Ramos (cell line): Measurements from ENCODE around the gene TTLL9.

ENCODE experiments used
- in situ Hi-C: fragments of 300-500 bp; cut with MboI; formaldehyde crosslinking; loops from one replicate; pipeline ENCODE4 v1.14.3; 2022; ENCODE audit warnings: low sequenced_read_pairs; ENCODE audit not compliant: unreplicated experiment

TTLL9 gene

DNA sequence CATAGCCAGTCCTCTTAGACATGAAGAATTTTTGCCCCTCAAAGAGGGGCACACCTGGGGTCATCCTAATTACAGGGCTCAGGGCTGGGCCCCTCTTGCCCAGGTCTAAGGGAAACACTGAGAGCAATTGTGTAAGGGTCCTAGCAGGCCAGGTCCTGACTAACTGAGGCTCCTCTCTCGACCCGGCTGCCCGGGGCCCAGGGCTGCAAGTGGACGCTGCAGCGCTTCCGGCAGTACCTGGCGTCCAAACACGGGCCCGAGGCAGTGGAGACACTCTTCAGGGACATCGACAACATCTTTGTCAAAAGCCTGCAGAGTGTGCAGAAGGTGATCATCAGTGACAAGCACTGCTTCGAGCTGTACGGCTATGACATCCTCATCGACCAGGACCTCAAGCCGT lies 64.1 kb downstream of the TTLL9 start:
- in situ Hi-C loops, result no loop called here

DNA sequence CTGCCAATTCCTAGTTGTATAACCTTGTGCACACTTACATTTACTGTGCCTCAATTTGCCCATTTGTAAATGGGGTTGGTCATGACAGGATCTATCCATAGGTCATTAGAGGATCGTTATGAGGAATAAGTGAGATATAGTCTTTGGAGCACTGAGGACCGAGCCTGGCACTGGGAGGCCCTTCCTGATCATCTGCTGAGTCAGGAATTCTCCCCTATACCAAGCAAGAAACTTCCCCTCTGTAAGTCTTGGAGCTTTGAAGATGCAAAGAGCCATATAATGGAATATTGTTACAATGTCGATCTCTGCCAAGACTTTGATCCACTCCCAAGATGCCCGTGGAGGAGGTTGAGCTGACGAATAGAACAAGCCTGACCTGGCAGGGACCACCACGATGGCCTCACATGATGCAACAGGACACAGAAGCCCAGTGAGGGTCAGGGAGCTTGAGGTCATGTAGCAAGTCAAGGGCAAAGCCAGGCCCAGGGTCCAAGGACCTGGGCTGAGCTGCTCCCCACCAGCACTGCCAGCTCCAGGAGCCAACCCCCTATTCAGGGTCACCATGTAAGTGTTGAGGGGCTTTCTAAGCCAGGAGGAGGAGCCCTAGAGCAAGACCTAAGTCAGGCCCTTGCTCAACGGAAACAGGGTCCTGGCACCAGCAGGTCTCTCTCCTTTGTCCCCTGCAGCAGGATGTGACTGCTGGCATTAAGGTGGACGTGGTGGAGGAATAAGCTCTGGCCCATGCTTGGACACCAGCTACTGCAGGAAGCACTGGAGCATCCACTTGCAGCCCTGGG lies 64.7 kb downstream of the TTLL9 start:
- in situ Hi-C loops, result no loop called here

DNA sequence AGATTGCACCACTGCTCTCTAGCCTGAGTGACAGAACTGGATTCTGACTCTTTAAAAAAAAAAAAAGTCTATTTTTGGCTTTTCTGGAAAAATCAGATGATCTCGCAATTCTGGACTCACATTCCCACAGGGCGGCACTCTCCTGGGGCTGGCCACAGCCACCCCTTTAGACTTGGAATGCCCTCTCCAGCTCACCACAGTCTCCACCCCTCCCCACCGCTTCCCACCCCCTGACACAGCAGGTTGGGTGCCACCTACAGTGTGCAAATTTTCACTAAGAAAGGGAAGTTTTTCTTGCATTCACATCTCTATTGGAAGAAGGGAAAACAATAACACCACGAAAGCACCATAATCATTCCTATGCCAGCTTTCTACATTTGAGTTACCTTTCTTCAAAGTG lies 66.0 kb downstream of the TTLL9 start:
- in situ Hi-C loops, result no loop called here

DNA sequence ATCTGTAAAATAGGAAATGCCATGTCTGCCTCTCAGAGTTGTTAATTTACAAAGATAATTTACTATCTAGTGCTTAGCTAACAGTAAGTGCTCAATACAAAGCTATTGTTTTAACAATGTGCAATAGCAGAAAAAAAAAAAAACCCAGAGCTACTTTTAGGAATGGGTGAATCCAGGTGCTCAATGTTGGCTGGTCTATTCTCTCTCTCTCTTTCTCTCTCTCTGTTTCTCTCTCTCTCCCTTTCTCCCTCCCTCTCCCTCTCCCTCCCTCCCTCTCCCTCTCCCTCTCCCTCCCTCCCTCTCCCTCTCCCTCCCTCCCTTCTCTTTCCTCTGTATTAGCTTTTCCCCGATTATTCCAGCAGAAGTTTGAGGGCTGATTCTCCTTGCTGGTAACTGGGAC lies 67.4 kb downstream of the TTLL9 start:
- in situ Hi-C loops, result no loop called here

DNA sequence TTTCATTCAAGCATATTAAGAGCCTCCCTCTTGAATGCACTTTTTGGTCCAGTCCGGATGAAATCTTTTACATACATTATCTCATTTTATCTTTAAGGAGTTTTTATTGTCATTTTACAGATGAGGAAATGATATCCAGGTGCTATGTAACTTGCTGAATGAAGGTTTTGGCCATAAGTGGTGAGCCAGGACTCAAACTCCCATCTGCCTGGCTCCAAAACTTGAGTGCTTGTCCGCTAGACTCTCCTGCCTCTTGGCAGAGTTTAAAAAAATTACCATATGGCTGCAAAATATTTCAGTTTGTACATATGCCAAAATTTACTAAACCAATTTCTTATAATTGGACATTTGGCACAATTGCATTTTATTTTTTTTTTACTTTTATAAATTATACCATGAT lies 69.2 kb downstream of the TTLL9 start:
- in situ Hi-C loops, result no loop called here

DNA sequence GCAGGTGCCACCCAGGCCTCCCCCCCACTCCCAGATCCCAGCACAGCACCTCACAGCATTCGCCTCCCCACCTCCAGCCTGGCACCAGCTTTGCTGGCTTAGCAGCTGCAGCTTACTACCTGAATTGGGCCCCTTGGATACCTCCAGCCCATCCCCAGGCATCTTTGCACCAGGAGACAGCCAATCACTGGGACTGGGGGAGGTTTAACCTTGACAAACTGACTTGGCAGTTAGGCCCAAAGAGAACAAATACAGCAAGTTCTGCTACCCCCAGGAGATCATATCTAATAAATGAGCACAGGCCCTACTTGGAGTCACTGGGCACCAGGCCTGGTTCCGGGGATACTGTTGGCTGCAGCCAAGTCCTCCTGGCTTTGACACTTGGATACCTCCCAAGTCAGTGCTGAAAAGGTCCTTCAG lies 72.6 kb downstream of the TTLL9 start:
- in situ Hi-C loops, result no loop called here

DNA sequence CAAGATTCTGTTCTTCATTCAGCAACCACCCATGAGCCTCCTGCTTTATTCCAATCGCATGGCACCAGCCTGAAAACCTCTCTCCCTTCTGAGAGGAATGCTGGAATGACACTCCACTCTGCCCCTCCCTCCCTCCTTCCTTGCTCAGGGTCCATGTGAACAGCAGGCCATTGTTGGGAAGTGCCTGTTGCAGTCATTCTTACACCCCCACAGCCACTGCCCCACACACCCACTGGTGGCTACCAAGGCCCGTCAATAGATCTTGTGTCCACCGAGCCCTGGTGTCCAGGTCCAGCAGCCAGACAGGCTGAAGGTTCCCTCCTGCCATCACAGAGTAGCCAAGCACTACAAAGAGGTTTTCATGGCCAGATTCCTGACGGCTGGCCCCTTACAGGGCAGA lies 74.9 kb downstream of the TTLL9 start:
- in situ Hi-C loops, result no loop called here

DNA sequence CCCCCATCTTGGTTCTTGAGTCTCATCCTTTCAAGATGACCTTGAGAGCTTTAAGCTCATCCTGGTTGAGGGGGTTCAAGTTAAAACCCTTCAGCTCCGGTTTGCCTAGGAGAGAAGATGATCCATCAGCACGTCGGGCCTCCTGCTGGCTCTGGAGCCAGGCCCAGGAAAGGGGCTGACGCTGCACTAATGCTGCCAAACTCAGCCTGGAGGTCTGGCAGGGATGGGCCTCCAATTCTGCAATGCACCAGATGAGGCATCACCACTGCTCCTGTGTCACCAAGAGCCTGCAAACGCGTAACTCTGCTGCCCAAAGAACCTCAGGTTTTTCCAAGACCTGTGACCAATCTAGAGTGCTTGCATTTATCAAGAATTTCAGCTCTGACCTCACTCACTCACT lies 75.4 kb downstream of the TTLL9 start:
- in situ Hi-C loops, result no loop called here

DNA sequence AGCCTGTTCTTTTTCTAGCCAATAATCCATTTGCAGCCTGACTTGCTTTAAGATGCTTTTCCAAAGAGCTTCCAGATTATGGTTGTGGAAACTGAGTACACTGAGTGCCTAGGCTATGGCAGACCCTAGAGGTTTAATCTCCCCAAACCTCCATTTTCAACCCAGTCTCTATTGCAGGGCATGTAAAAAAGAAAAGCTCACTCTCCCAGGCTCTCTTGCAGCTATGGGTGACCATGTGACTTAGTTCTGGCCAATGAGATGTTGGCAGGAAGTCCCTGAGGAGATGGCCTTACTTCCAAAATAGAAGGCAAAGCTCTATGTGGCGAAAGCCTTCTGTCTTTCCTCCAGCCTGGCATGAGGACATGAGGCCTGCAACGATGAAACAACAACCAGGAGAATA lies 77.6 kb downstream of the TTLL9 start:
- in situ Hi-C loops, result no loop called here

DNA sequence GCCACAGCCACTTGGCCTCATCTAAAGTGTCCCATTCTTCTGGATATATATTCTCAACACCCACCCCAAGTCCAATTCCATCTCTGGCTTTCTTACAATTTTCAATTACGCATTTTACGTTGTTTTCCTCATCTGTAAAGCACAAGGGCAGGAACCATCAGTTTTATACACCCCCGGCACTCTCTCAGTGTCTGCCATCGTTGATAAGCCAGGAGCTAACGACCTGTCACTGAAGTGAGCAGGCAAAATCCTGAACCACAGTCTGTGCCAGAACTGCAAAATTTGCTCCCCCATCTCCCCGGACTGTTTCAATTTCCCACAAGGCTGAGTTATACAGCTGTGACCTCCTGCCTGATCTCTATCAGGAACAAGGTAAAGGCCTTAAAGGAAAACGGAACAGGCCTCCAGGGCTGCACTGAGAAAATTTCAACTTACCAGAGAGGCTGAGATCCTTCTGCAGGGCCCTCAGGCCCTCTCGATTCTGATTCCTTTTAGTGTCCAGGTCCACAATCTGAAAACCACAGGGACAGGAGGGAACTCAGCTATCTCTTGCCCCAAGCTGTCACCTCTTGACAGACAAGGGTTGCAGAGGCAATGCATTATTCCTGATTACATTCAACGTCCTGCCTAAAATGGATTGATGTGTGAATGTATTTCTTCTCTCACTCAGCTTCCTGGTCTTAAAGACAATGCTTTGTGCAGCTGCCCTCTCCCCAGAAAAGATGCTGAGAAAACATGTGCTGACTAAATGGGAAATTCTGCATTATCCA lies 79.6 kb downstream of the TTLL9 start:
- in situ Hi-C loops, result loop anchor here (10.0 kb wide), 1 partner anchor 95 kb away; no protein-coding TSS in a partner anchor

DNA sequence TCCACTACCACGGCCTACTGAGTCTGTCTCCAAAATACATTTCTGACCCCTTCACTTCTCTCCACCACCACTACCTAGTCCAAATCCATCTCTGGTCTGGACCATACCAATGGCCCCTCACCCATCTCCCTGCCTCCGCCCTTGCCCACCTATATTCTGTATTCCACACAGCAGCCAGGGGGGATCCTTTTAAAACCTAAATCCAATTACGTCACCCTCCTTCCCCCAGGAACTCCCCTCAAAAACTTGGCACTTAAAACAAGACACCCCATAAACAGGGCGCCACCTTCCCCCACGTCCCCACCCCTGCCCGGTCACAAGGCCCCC lies 80.7 kb downstream of the TTLL9 start:
- in situ Hi-C loops, result loop anchor here (10.0 kb wide), 1 partner anchor 96 kb away; no protein-coding TSS in a partner anchor

DNA sequence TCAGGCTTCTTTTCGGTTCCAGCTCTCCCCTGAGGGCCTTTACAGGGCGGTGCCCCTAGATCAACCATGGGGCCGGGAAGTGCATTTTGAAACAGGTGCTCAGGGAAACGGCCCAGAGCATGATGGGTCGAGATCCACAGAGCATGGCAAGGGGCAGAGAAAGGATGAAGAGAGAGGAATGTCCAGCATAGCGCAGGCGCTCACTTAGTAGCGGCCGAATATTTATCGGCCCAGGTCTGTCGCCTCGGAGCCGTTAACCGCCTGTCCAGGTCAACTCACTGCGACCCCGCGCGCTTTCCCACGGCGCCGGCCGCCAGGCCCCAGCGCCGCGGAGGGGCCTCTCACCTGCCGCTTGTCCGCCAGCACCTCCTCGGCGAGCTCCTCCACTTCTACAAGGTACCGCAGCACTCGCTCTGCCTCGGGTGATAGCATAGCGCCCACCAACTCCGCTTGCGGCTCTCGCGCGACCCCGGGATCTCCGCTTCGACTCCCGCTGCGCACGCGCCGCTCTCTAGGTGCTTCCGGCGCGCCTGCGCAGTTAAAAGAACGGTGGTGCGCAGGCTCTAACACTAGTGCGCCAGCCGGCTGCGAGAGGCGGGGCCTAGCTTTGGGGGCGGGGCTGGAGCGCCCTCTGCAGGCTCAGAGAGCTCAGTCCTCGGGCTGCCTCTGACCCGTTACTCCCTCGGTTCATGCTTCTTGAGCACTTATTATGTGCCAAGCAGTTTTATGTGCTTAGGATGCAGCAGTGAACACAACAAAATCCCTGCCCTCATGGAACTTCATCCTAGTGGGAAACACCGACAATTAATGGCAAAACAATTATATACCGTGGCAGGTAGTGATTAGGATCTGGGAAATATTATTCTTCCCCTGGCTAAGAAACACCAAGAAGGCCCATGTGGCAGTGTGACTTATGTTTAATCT lies 81.4 kb downstream of the TTLL9 start, which contains the start of gene PDRG1:
PDRG1 (minus strand) TSS at position 517 of the 924 bp plus-strand sequence; CDS start at position 432, 85 bp downstream.
- in situ Hi-C loops, result loop anchor here (10.0 kb wide), 1 partner anchor 97 kb away; no protein-coding TSS in a partner anchor

DNA sequence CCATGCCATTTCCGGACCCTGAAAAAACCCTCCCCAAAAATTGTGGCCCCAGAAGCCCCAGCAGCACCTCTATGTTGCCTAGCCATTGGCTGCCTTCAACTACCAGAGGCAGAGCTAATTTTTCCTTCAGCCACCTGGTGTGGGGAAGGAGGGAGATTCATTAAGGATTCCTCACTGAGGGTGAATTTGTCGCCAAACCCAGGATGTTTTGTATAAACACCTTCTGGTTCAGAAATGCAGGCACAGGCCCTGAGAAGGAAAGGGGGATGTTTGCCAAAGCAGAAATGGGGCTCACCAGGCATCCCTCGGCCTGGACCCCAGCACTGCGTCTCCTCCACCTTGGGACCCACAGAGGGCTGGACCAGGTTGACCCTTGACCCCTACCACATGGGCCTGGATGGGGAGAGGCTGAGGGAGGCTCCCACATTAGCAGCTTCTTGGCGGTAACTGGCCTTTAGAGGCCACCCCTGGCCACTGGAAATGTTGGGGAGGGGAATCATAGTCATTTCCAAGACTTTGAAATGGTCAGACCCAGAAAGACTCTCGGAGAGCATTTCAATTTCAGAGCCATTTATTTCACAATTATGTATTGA lies 83.2 kb downstream of the TTLL9 start:
- in situ Hi-C loops, result loop anchor here (10.0 kb wide), 1 partner anchor 99 kb away; no protein-coding TSS in a partner anchor

DNA sequence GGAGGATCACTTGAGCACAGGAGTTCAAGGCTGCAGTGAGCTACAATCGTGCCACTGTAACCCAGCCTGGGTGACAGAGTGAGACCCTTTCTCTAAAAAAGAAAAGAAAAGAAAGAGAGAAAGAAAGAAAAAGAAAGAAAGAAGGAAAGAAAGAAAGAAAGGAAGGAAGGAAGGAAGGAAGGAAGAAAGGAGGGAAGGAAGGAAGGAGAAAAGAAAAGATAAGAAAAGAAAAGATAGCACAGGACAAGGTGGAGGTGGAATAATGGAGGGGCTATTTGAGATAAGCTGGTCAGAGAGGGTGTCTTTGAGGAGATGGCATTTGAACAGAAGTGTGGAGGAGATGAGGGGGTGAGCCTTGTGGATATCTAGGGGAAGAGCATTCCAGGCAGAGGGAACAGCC lies 84.1 kb downstream of the TTLL9 start:
- in situ Hi-C loops, result loop anchor here (10.0 kb wide), 1 partner anchor 100 kb away; no protein-coding TSS in a partner anchor

DNA sequence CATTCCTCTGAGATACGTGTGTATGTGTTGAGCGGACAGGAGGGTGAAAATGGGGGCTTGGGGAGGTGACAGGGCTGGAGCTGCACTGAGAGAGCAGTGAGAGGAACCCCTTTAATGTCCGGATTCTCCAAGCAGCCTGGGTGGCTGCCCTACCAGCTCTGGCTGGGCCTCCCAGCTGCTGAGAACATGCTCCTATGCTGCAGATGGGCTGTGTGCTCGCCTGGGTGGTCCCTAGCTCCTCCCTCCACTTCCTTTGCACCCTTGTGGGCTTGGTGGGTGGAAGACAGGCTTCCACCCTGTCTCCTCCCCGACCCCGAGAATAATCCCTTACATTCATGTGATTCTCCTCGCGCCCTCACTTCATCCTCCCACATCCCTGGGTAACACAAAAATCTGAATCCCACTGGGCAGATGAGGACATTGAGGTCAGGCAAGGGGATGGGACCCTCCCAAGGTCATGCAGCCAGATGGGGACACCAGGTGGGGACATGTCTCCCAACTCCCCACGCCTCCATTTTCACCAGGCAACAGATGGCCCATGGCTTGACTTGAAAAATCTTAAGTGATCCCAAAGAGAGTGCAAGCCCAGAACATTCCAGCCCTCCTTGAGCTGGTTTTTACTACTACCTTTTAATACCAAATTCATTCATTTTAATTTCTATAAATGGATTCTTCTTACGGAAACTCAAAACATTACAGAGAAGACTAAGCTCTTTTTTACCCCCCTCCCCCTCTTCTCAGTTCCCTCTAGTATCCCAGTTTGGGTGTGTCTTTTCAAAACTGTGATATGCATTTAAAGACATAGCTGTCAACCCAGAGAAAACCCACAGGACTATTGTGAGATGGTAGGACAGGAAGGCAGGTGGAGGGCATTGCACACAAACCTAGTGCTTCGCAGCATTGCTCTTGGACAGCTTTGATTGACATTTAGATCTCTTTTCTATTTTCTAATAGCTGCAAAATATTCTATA lies 86.4 kb downstream of the TTLL9 start:
- in situ Hi-C loops, result loop anchor here (10.0 kb wide), 1 partner anchor 102 kb away; no protein-coding TSS in a partner anchor

DNA sequence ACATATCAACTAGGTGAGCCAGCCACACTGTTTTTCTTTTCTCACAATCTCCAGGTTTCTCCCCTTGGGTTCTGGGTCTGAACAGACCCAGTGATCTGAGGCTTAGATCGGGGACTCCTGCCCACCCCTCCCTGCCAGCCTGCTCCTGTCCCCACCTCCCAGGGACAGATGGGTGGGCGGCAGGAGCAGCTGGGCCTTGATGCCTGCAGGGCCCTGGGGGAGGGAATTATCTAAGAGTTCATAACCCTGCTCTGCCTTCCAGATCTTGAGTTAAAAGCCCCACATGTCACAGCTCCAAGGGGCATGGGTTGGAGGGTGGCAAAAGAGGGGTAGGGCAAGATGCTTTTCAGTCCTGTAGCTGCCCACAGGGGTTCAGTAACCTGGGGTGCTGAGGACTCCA lies 92.3 kb downstream of the TTLL9 start:
- in situ Hi-C loops, result no loop called here

DNA sequence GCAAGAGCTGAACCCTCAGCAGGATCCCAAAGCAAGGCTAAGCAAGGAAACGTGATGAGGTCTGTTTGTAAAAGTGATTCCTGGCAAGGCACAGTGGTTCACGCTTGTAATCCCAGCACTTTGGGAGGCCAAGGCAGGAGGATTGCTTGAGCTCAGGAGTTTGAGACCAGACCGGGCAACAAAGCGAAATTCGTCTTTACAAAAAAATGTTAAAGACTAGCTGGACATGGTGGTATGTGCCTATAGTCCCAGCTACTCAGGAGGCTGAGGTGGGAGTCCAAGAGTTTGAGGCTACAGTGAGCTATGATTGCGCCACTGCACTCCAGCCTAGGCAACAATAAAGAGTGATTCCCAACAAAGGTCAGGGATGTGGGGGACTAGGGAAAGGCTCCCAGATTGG lies 93.5 kb downstream of the TTLL9 start:
- in situ Hi-C loops, result no loop called here

DNA sequence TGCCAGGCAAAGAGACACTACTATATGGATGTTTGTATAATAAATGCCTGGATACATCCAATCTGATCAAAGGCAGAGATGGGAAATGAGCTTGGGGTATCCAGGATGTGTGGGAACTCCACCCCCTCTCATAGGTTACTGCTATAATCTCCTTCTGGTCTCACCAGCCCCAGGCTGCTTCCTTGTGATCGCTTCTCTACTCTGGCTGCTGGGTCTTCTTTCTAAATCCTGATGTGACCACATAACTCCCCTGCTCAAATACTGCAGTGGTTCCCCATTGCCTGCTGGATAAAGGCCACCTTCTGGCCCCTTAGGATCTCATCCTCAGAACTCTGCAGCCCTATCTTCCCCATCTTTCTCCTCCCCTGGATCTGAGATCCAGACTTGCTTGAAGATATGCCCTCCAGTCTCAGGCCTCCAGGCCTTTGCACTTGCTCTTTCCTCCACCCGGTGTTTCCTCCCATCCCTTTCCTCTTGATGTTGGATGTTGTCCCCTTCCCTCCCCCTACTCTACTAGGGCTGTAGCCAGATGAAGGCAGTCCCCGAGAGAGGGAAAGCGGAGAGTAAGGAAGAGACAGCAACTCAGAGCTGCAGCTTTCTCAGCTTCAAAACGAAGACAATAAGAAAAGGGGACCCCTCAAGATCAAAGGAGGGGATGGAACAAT lies 96.7 kb downstream of the TTLL9 start:
- in situ Hi-C loops, result no loop called here
